ENCODE results near the gene CDRT15.
"Not testable (repeated sequence)": the region's sequence is repeated elsewhere in the genome, so short reads cannot be mapped to it uniquely, and the experiment has no call there.

The CDRT15 gene

GRCh38 chr17:14186443-14186842, 50.2 kb downstream of the CDRT15 start:
- DNase-seq (ENCODE audit: low spot score) = not testable (repeated sequence)

Data from SK-N-DZ (cell line).